HL-60 (cell line): ENCODE measurements around the gene ZNF358.

Source experiments
- DNase-seq, 2 experiments: peaks; one replicate each; pipeline ENCODE4 v3.0.0-alpha.2; 2010 to 2020; ENCODE audit warnings: low read depth in 1 of 2, low spot score in 1 of 2
- H3K27ac ChIP-seq: fragments of 250-450 bp; sonication (Bioruptor Pico); replicated peaks from 2 replicates; pipeline ENCODE4 v1.5.1; 2020; ENCODE audit warnings: mild to moderate bottlenecking, moderate library complexity
- H3K27me3 ChIP-seq: fragments of 250-450 bp; sonication (Bioruptor Pico); 2 replicates; pipeline ENCODE4 v1.5.1; 2021; ENCODE audit warnings: mild to moderate bottlenecking, moderate library complexity; ENCODE audit not compliant: insufficient read depth, poor library complexity, severe bottlenecking
- H3K4me3 ChIP-seq: replicated peaks from 2 replicates; pipeline ENCODE4 v1.5.1; 2011; ENCODE audit warnings: mild to moderate bottlenecking, control low read depth, low read length; ENCODE audit not compliant: insufficient read depth
- GABPA ChIP-seq: IDR thresholded peaks from 2 replicates; pipeline ENCODE4 v1.6.1; 2012; ENCODE audit warnings: low read depth
- POLR2AphosphoS5 ChIP-seq: IDR thresholded peaks from 2 replicates; pipeline ENCODE4 v1.6.1; 2012; ENCODE audit warnings: low read depth
- SPI1 ChIP-seq: IDR thresholded peaks from 2 replicates; pipeline ENCODE4 v1.6.1; 2012; ENCODE audit warnings: low read depth, mild to moderate bottlenecking, borderline replicate concordance
- TF ChIP-seq, protein P1 (sequence below): IDR thresholded peaks from one replicate; pipeline ENCODE4 v1.5.1; 2011; ENCODE audit warnings: low read length, control low read depth, inconsistent platforms; ENCODE audit not compliant: insufficient read depth
- TF ChIP-seq, protein P2 (sequence below): IDR thresholded peaks from 2 replicates; pipeline ENCODE4 v1.6.1; 2012; ENCODE audit warnings: low read depth; ENCODE audit not compliant: insufficient replicate concordance

ZNF358 gene

DNA sequence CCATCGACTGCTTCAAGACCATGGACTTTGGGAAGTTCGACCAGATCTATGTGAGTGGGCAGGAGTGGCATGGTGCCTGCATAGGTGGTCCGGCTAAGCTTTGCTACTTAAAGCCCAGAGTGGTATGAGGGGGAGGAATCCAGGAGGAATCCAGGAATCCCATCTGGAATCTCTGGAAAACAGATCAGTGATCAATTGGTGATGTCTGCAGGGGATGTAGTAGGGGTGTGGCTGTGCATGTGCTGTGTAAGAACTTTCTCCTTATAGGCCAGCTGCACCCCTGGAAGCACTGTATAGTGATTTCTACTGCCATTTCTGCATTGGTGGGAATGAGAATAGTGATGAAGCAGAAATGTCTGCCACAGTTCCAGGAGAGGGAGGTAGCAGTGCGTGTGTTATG lies 43.2 kb downstream of the ZNF358 start:
- TF ChIP-seq, protein P1, sequence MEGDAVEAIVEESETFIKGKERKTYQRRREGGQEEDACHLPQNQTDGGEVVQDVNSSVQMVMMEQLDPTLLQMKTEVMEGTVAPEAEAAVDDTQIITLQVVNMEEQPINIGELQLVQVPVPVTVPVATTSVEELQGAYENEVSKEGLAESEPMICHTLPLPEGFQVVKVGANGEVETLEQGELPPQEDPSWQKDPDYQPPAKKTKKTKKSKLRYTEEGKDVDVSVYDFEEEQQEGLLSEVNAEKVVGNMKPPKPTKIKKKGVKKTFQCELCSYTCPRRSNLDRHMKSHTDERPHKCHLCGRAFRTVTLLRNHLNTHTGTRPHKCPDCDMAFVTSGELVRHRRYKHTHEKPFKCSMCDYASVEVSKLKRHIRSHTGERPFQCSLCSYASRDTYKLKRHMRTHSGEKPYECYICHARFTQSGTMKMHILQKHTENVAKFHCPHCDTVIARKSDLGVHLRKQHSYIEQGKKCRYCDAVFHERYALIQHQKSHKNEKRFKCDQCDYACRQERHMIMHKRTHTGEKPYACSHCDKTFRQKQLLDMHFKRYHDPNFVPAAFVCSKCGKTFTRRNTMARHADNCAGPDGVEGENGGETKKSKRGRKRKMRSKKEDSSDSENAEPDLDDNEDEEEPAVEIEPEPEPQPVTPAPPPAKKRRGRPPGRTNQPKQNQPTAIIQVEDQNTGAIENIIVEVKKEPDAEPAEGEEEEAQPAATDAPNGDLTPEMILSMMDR = no peak
- TF ChIP-seq SPI1 (no peak), POLR2AphosphoS5 (no peak), GABPA (no peak)
- TF ChIP-seq, protein P2, sequence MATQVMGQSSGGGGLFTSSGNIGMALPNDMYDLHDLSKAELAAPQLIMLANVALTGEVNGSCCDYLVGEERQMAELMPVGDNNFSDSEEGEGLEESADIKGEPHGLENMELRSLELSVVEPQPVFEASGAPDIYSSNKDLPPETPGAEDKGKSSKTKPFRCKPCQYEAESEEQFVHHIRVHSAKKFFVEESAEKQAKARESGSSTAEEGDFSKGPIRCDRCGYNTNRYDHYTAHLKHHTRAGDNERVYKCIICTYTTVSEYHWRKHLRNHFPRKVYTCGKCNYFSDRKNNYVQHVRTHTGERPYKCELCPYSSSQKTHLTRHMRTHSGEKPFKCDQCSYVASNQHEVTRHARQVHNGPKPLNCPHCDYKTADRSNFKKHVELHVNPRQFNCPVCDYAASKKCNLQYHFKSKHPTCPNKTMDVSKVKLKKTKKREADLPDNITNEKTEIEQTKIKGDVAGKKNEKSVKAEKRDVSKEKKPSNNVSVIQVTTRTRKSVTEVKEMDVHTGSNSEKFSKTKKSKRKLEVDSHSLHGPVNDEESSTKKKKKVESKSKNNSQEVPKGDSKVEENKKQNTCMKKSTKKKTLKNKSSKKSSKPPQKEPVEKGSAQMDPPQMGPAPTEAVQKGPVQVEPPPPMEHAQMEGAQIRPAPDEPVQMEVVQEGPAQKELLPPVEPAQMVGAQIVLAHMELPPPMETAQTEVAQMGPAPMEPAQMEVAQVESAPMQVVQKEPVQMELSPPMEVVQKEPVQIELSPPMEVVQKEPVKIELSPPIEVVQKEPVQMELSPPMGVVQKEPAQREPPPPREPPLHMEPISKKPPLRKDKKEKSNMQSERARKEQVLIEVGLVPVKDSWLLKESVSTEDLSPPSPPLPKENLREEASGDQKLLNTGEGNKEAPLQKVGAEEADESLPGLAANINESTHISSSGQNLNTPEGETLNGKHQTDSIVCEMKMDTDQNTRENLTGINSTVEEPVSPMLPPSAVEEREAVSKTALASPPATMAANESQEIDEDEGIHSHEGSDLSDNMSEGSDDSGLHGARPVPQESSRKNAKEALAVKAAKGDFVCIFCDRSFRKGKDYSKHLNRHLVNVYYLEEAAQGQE = no peak
- H3K27me3 ChIP-seq = no peaks in the 10 kb centered on the region
- no peak for DNase-seq
- no peak overlapping the region for H3K27ac ChIP-seq
- H3K4me3 ChIP-seq = no peak overlapping the region

GRCh38 chr19:7560255-7560654 lies 44.4 kb downstream of the ZNF358 start:
- no peak for DNase-seq
- H3K4me3 ChIP-seq = no peak overlapping the region
- H3K27ac ChIP-seq = no peak overlapping the region
- H3K27me3 ChIP-seq = no peaks in the 10 kb centered on the region
- TF ChIP-seq, protein P2 = no peak
- TF ChIP-seq, protein P1 = no peak
- no peak for TF ChIP-seq POLR2AphosphoS5
- no peak for TF ChIP-seq SPI1
- TF ChIP-seq GABPA = no peak

DNA sequence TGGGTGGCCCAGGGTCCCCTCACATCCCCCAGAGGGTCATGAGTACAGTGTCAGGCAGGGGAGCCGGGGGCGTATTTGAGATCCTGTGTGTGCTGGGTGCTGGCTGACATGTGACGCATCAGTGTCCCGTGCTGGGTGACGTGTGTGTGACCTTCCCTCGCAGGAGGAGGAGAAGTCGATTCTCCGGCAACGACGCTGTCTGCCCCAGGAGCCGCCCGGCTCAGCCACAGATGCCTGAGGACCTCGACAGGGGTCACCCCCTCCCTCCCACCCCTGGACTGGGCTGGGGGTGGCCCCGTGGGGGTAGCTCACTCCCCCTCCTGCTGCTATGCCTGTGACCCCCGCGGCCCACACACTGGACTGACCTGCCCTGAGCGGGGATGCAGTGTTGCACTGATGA lies 45.4 kb downstream of the ZNF358 start:
- TF ChIP-seq, protein P1 = no peak
- TF ChIP-seq SPI1 (no peak), GABPA (no peak), POLR2AphosphoS5 (no peak)
- TF ChIP-seq, protein P2 = no peak
- Histone ChIP-seq H3K4me3 (no peak overlapping the region), H3K27me3 (no peaks in the 10 kb centered on the region), H3K27ac (no peak overlapping the region)
- no peak for DNase-seq
